ENCODE data around the gene ARPC5. TPM values are rescaled to one million over a fixed set of nuclear protein-coding genes. Genes with fewer than 3 reads are reported as not detected.

The ARPC5 gene
- total and polyA plus RNA-seq, 2 experiments from 2014 or later, result 144 to 183 TPM

GRCh38 chr1:183588827-183589226 is 46.8 kb downstream of the ARPC5 start:
- no peaks in the 10 kb centered on the region for H3K9me2 ChIP-seq (replicated peaks; ENCODE audit: insufficient read depth)
- no peak overlapping the region for H2AFZ ChIP-seq
- H3K4me3 ChIP-seq, result no peak overlapping the region
- no peaks in the 10 kb centered on the region for H3K9me3 ChIP-seq (ENCODE audit: low read depth)
- H3K79me2 ChIP-seq, result no peaks in the 10 kb centered on the region
- H3K27ac ChIP-seq, result no peak overlapping the region
- no peaks in the 10 kb centered on the region for H3K27me3 ChIP-seq
- H3K4me1 ChIP-seq (ENCODE audit: insufficient read depth), result peaks cover 7% of the 10 kb centered on the region
- TF ChIP-seq EZH2phosphoT487 (IDR thresholded peaks at IDR 0.05; ENCODE audit: low read depth, severe bottlenecking, unreplicated experiment) (no peak), EZH2 (IDR thresholded peaks at IDR 0.05; ENCODE audit: borderline replicate concordance) (no peak)
- TF ChIP-seq, protein P1, sequence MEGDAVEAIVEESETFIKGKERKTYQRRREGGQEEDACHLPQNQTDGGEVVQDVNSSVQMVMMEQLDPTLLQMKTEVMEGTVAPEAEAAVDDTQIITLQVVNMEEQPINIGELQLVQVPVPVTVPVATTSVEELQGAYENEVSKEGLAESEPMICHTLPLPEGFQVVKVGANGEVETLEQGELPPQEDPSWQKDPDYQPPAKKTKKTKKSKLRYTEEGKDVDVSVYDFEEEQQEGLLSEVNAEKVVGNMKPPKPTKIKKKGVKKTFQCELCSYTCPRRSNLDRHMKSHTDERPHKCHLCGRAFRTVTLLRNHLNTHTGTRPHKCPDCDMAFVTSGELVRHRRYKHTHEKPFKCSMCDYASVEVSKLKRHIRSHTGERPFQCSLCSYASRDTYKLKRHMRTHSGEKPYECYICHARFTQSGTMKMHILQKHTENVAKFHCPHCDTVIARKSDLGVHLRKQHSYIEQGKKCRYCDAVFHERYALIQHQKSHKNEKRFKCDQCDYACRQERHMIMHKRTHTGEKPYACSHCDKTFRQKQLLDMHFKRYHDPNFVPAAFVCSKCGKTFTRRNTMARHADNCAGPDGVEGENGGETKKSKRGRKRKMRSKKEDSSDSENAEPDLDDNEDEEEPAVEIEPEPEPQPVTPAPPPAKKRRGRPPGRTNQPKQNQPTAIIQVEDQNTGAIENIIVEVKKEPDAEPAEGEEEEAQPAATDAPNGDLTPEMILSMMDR (IDR thresholded peaks at IDR 0.05; ENCODE audit: poor library complexity), result no peak
- no peaks in the 10 kb centered on the region for H3K36me3 ChIP-seq (replicated peaks; ENCODE audit: insufficient read depth, low read depth)
- no peaks in the 10 kb centered on the region for H4K20me1 ChIP-seq (ENCODE audit: insufficient read depth, poor library complexity, severe bottlenecking)
- H3K4me2 ChIP-seq, result no peak overlapping the region
- peak; percentile 32 for DNase-seq (ENCODE audit: low spot score)

DNA sequence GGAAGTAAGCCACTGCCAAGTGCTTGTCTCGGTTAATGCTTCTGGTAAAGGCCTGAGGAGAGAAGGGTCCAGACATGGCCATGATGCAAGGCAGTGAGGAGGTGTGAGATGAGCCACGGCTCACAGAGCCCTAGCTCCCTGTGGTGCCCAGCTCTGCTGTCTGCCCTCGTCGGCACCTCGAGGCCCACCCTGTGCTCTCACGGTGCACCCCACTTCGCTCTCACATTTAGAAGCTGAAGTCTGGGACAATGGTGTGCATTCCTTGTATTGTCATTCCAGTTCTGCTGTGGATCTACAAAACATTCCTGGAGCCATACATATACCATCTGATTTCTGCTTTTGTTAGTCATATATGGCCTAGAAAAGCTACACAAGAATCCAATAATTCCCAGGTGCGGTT is 48.7 kb downstream of the ARPC5 start:
- Histone ChIP-seq H2AFZ (no peak overlapping the region), H3K36me3 (replicated peaks; ENCODE audit: insufficient read depth, low read depth) (no peaks in the 10 kb centered on the region), H3K4me2 (no peak overlapping the region), H3K79me2 (no peaks in the 10 kb centered on the region), H3K27me3 (no peaks in the 10 kb centered on the region), H4K20me1 (ENCODE audit: insufficient read depth, poor library complexity, severe bottlenecking) (no peaks in the 10 kb centered on the region), H3K4me3 (no peak overlapping the region), H3K27ac (no peak overlapping the region), H3K4me1 (ENCODE audit: insufficient read depth) (peaks cover 12% of the 10 kb centered on the region), H3K9me3 (ENCODE audit: low read depth) (no peaks in the 10 kb centered on the region), H3K9me2 (replicated peaks; ENCODE audit: insufficient read depth) (no peaks in the 10 kb centered on the region)
- 95% methylated on average over 8 of the region's 8 CpGs for WGBS (ENCODE audit: low lambda C conversion rate, missing lambda C conversion rate)
- TF ChIP-seq EZH2 (IDR thresholded peaks at IDR 0.05; ENCODE audit: borderline replicate concordance), result no peak
- TF ChIP-seq, protein P1 (IDR thresholded peaks at IDR 0.05; ENCODE audit: poor library complexity), result no peak
- no peak for TF ChIP-seq EZH2phosphoT487 (IDR thresholded peaks at IDR 0.05; ENCODE audit: low read depth, severe bottlenecking, unreplicated experiment)
- DNase-seq (ENCODE audit: low spot score), result no peak

DNA sequence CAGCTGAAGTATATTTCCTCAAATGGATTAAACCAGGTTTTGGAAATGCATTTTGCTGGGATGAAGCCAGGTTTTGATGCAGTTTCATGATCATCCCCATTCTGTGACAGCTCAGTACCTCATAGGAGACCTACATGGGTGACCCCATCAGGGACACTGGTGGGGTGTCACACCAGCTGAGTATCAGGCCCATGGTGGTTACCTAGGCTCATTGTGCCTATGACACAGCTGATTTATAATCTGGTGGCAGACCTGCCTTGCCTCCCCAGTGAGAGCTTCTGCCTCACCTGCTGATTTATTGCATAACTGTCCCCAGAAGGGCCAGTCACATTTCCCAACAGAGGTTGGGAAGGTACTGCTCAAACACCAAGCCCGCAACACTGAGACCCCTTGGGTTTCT is 49.1 kb downstream of the ARPC5 start:
- Histone ChIP-seq H2AFZ (no peak overlapping the region), H3K4me1 (ENCODE audit: insufficient read depth) (peaks cover 12% of the 10 kb centered on the region), H3K9me3 (ENCODE audit: low read depth) (no peaks in the 10 kb centered on the region), H3K79me2 (no peaks in the 10 kb centered on the region), H3K27me3 (no peaks in the 10 kb centered on the region), H3K4me2 (no peak overlapping the region), H3K4me3 (no peak overlapping the region), H3K27ac (no peak overlapping the region), H3K36me3 (replicated peaks; ENCODE audit: insufficient read depth, low read depth) (no peaks in the 10 kb centered on the region), H3K9me2 (replicated peaks; ENCODE audit: insufficient read depth) (no peaks in the 10 kb centered on the region), H4K20me1 (ENCODE audit: insufficient read depth, poor library complexity, severe bottlenecking) (no peaks in the 10 kb centered on the region)
- 100% methylated on average over 1 of the region's 1 CpG for WGBS (ENCODE audit: low lambda C conversion rate, missing lambda C conversion rate)
- no peak for DNase-seq (ENCODE audit: low spot score)
- no peak for TF ChIP-seq EZH2 (IDR thresholded peaks at IDR 0.05; ENCODE audit: borderline replicate concordance)
- TF ChIP-seq, protein P1 (IDR thresholded peaks at IDR 0.05; ENCODE audit: poor library complexity), result no peak
- TF ChIP-seq EZH2phosphoT487 (IDR thresholded peaks at IDR 0.05; ENCODE audit: low read depth, severe bottlenecking, unreplicated experiment), result no peak

GRCh38 chr1:183585038-183585437 is 50.5 kb downstream of the ARPC5 start:
- peaks cover 12% of the 10 kb centered on the region for H3K4me1 ChIP-seq (ENCODE audit: insufficient read depth)
- H3K27ac ChIP-seq, result no peak overlapping the region
- H3K9me2 ChIP-seq (replicated peaks; ENCODE audit: insufficient read depth), result no peaks in the 10 kb centered on the region
- TF ChIP-seq EZH2phosphoT487 (IDR thresholded peaks at IDR 0.05; ENCODE audit: low read depth, severe bottlenecking, unreplicated experiment) (no peak), EZH2 (IDR thresholded peaks at IDR 0.05; ENCODE audit: borderline replicate concordance) (no peak)
- TF ChIP-seq, protein P1 (IDR thresholded peaks at IDR 0.05; ENCODE audit: poor library complexity), result no peak
- no peaks in the 10 kb centered on the region for H3K36me3 ChIP-seq (replicated peaks; ENCODE audit: insufficient read depth, low read depth)
- H3K27me3 ChIP-seq, result no peaks in the 10 kb centered on the region
- H3K9me3 ChIP-seq (ENCODE audit: low read depth), result no peaks in the 10 kb centered on the region
- H2AFZ ChIP-seq, result no peak overlapping the region
- WGBS (ENCODE audit: low lambda C conversion rate, missing lambda C conversion rate), result 56% methylated on average over 6 of the region's 6 CpGs
- no peaks in the 10 kb centered on the region for H3K79me2 ChIP-seq
- no peak for DNase-seq (ENCODE audit: low spot score)
- no peak overlapping the region for H3K4me2 ChIP-seq
- no peaks in the 10 kb centered on the region for H4K20me1 ChIP-seq (ENCODE audit: insufficient read depth, poor library complexity, severe bottlenecking)
- H3K4me3 ChIP-seq, result no peak overlapping the region

Data from hepatocyte (in vitro differentiated cells).